ENCODE results near the gene EXOC3L4. TPM values are rescaled to one million over a fixed set of nuclear protein-coding genes. Genes with fewer than 3 reads are reported as not detected.

Gene EXOC3L4
- total and polyA plus RNA-seq, 2 donors from 2014 or later, result 11.6 to 15.6 TPM

- Histone ChIP-seq H3K9me3 (ENCODE audit: control insufficient read depth in 2 of 3, insufficient read depth in 1 of 3, low read length in 3 of 3) (no peaks in the 10 kb centered on the region), H3K9ac (ENCODE audit: low read length in 3 of 3) (no peak overlapping the region), H3K27ac (ENCODE audit: low read depth in 2 of 2, low read length in 2 of 2) (no peak overlapping the region), H3K27me3 (ENCODE audit: control insufficient read depth, insufficient read depth, low read length) (no peaks in the 10 kb centered on the region), H3K4me3 (ENCODE audit: low read length in 3 of 3) (no peak overlapping the region), H3K36me3 (ENCODE audit: control insufficient read depth in 2 of 3, insufficient read depth in 3 of 3, low read length in 3 of 3) (no peaks in the 10 kb centered on the region), H3K4me1 (ENCODE audit: control insufficient read depth in 2 of 3, insufficient read depth in 2 of 3, low read depth in 1 of 3, low read length in 3 of 3) (no peaks in the 10 kb centered on the region)
- no peak for FAIRE-seq
- intact Hi-C loops (cut with DNase I), result no loop called here
- no peak for DNase-seq
- TF ChIP-seq, protein P1, sequence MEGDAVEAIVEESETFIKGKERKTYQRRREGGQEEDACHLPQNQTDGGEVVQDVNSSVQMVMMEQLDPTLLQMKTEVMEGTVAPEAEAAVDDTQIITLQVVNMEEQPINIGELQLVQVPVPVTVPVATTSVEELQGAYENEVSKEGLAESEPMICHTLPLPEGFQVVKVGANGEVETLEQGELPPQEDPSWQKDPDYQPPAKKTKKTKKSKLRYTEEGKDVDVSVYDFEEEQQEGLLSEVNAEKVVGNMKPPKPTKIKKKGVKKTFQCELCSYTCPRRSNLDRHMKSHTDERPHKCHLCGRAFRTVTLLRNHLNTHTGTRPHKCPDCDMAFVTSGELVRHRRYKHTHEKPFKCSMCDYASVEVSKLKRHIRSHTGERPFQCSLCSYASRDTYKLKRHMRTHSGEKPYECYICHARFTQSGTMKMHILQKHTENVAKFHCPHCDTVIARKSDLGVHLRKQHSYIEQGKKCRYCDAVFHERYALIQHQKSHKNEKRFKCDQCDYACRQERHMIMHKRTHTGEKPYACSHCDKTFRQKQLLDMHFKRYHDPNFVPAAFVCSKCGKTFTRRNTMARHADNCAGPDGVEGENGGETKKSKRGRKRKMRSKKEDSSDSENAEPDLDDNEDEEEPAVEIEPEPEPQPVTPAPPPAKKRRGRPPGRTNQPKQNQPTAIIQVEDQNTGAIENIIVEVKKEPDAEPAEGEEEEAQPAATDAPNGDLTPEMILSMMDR (IDR thresholded peaks at IDR 0.05; ENCODE audit: borderline replicate concordance, extremely low read depth, insufficient read depth), result no peak
Measured at GRCh38 chr14:103142721-103143302, 48.3 kb downstream of the EXOC3L4 start.

DNA sequence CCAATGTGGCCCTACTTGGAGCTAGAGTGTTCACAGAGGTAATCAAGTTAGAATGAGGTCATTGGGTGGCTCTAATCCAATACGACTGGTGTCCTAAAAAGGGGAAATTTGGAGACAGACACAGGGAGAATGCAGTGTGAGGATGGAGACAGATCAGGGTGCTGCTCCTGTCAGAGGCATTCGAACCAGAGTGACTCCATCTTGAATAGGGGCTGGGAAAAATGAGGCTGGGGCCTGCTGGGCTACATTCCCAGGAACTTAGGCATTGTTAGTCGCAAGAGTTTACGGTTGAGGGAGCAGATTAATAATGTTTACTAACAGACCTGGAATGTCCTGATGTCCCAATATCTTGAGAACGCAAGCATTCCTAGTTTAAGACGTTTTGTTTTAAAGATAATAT is 49.0 kb downstream of the EXOC3L4 start:
- DNase-seq (peak in 1 of 5 donors; percentile 2), FAIRE-seq (no peak)
- intact Hi-C loops (cut with DNase I), result no loop called here
- Histone ChIP-seq H3K4me3 (ENCODE audit: low read length in 3 of 3) (no peak overlapping the region), H3K9ac (ENCODE audit: low read length in 3 of 3) (no peak overlapping the region), H3K4me1 (ENCODE audit: control insufficient read depth in 2 of 3, insufficient read depth in 2 of 3, low read depth in 1 of 3, low read length in 3 of 3) (no peaks in the 10 kb centered on the region), H3K36me3 (ENCODE audit: control insufficient read depth in 2 of 3, insufficient read depth in 3 of 3, low read length in 3 of 3) (no peaks in the 10 kb centered on the region), H3K27ac (ENCODE audit: low read depth in 2 of 2, low read length in 2 of 2) (no peak overlapping the region), H3K27me3 (ENCODE audit: control insufficient read depth, insufficient read depth, low read length) (no peaks in the 10 kb centered on the region), H3K9me3 (ENCODE audit: control insufficient read depth in 2 of 3, insufficient read depth in 1 of 3, low read length in 3 of 3) (no peaks in the 10 kb centered on the region)
- TF ChIP-seq, protein P1 (IDR thresholded peaks at IDR 0.05; ENCODE audit: borderline replicate concordance, extremely low read depth, insufficient read depth), result no peak

DNA sequence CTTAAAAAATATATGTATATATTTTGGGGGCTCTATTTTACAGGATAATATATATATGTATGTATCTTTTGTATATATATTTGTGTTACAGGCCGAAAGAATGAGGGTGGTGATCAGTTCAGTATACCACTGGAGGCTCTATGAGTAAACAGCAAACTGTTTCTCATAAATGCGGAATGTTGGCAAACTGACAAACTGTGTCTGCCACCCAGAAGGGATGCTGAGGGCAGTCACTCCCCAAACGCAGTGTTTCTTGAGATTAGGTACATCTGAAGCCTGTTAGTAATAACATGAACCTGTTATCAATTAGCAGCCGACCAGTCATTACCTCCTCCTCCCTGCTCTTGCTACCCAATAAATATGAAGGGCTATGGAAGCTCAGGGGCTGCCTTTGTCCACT is 49.6 kb downstream of the EXOC3L4 start:
- intact Hi-C loops (cut with DNase I), result no loop called here
- TF ChIP-seq, protein P1 (IDR thresholded peaks at IDR 0.05; ENCODE audit: borderline replicate concordance, extremely low read depth, insufficient read depth), result no peak
- FAIRE-seq, result no peak

More for the DNA sequence above, 49.6 kb downstream of the EXOC3L4 start:
- no peaks in the 10 kb centered on the region for H3K36me3 ChIP-seq (ENCODE audit: control insufficient read depth in 2 of 3, insufficient read depth in 3 of 3, low read length in 3 of 3)
- H3K27ac ChIP-seq (ENCODE audit: low read depth in 2 of 2, low read length in 2 of 2), result no peak overlapping the region
- H3K4me1 ChIP-seq (ENCODE audit: control insufficient read depth in 2 of 3, insufficient read depth in 2 of 3, low read depth in 1 of 3, low read length in 3 of 3), result no peaks in the 10 kb centered on the region
- H3K4me3 ChIP-seq (ENCODE audit: low read length in 3 of 3), result no peak overlapping the region
- no peaks in the 10 kb centered on the region for H3K9me3 ChIP-seq (ENCODE audit: control insufficient read depth in 2 of 3, insufficient read depth in 1 of 3, low read length in 3 of 3)
- no peak overlapping the region for H3K9ac ChIP-seq (ENCODE audit: low read length in 3 of 3)
- DNase-seq, result peak in 1 of 5 donors; percentile 0
- no peaks in the 10 kb centered on the region for H3K27me3 ChIP-seq (ENCODE audit: control insufficient read depth, insufficient read depth, low read length)
